ENCODE measurements around the gene CCDC187. TPM values are rescaled to one million over a fixed set of nuclear protein-coding genes. Genes with fewer than 3 reads are reported as not detected.

CCDC187 gene
- total RNA-seq, 1 experiment from 2014 or later: not detected

- no TSS peak for BruUV-seq (replicated peaks)
- Histone ChIP-seq H3K4me1 (ENCODE audit: insufficient read depth, low read length, poor library complexity, severe bottlenecking) (no peaks in the 10 kb centered on the region), H3K4me3 (ENCODE audit: low read depth, low read length, poor library complexity, severe bottlenecking) (no peak overlapping the region), H3K36me3 (ENCODE audit: insufficient read depth, low read length, poor library complexity, severe bottlenecking) (peaks cover 14% of the 10 kb centered on the region), H3K27me3 (replicated peaks; ENCODE audit: insufficient read depth, low read depth, low read length, poor library complexity) (peaks cover 6% of the 10 kb centered on the region), H3K9me3 (ENCODE audit: low read depth, low read length, poor library complexity, severe bottlenecking) (no peaks in the 10 kb centered on the region), H3K27ac (ENCODE audit: low read depth, low read length, poor library complexity, severe bottlenecking) (no peak overlapping the region)
- ChIA-PET POLR2A (ENCODE audit: low non-redundant PET) (no interaction called here), CTCF (no interaction called here)
- intact Hi-C loops (cut with micrococcal nuclease; ENCODE audit: unreplicated experiment): no loop called here
- TF ChIP-seq EZH2 (IDR thresholded peaks at IDR 0.05; ENCODE audit: borderline replicate concordance, low read depth, low read length, poor library complexity, severe bottlenecking) (no peak), CTCF (conservative IDR thresholded peaks at IDR 0.05; ENCODE audit: low read depth, low read length) (no peak)
- no peak for DNase-seq (ENCODE audit: low spot score)
Observed at GRCh38 chr9:136209232-136209631, 94.7 kb downstream of the CCDC187 start.

- ChIA-PET POLR2A (ENCODE audit: low non-redundant PET) (no interaction called here), CTCF (no interaction called here)
- no peaks in the 10 kb centered on the region for H3K4me1 ChIP-seq (ENCODE audit: insufficient read depth, low read length, poor library complexity, severe bottlenecking)
- H3K9me3 ChIP-seq (ENCODE audit: low read depth, low read length, poor library complexity, severe bottlenecking): no peaks in the 10 kb centered on the region
- H3K4me3 ChIP-seq (ENCODE audit: low read depth, low read length, poor library complexity, severe bottlenecking): no peak overlapping the region
- H3K36me3 ChIP-seq (ENCODE audit: insufficient read depth, low read length, poor library complexity, severe bottlenecking): peaks cover 9% of the 10 kb centered on the region
- H3K27ac ChIP-seq (ENCODE audit: low read depth, low read length, poor library complexity, severe bottlenecking): no peak overlapping the region
- BruUV-seq (replicated peaks): no TSS peak
- DNase-seq (ENCODE audit: low spot score): no peak
- intact Hi-C loops (cut with micrococcal nuclease; ENCODE audit: unreplicated experiment): no loop called here
- no peak for TF ChIP-seq CTCF (conservative IDR thresholded peaks at IDR 0.05; ENCODE audit: low read depth, low read length)
- TF ChIP-seq EZH2 (IDR thresholded peaks at IDR 0.05; ENCODE audit: borderline replicate concordance, low read depth, low read length, poor library complexity, severe bottlenecking): no peak
- peaks cover 12% of the 10 kb centered on the region for H3K27me3 ChIP-seq (replicated peaks; ENCODE audit: insufficient read depth, low read depth, low read length, poor library complexity)
Observed at GRCh38 chr9:136208675-136209074, 95.2 kb downstream of the CCDC187 start.

GRCh38 chr9:136207616-136208015 is 96.3 kb downstream of the CCDC187 start:
- no peak for DNase-seq (ENCODE audit: low spot score)
- Histone ChIP-seq H3K27me3 (replicated peaks; ENCODE audit: insufficient read depth, low read depth, low read length, poor library complexity) (peaks cover 21% of the 10 kb centered on the region), H3K27ac (ENCODE audit: low read depth, low read length, poor library complexity, severe bottlenecking) (no peak overlapping the region), H3K9me3 (ENCODE audit: low read depth, low read length, poor library complexity, severe bottlenecking) (no peaks in the 10 kb centered on the region), H3K4me3 (ENCODE audit: low read depth, low read length, poor library complexity, severe bottlenecking) (no peak overlapping the region), H3K4me1 (ENCODE audit: insufficient read depth, low read length, poor library complexity, severe bottlenecking) (no peaks in the 10 kb centered on the region), H3K36me3 (ENCODE audit: insufficient read depth, low read length, poor library complexity, severe bottlenecking) (peaks cover 4% of the 10 kb centered on the region)
- TF ChIP-seq CTCF (conservative IDR thresholded peaks at IDR 0.05; ENCODE audit: low read depth, low read length) (no peak), EZH2 (IDR thresholded peaks at IDR 0.05; ENCODE audit: borderline replicate concordance, low read depth, low read length, poor library complexity, severe bottlenecking) (no peak)
- ChIA-PET CTCF (no interaction called here), POLR2A (ENCODE audit: low non-redundant PET) (no interaction called here)
- BruUV-seq (replicated peaks): no TSS peak
- intact Hi-C loops (cut with micrococcal nuclease; ENCODE audit: unreplicated experiment): no loop called here
